Fibroblast of villous mesenchyme (primary cell): ENCODE data around the gene PLEKHG4B. TPM values are rescaled to one million over a fixed set of nuclear protein-coding genes. Genes with fewer than 3 reads are reported as not detected.

Source experiments
- DNase-seq: peaks from one replicate; pipeline ENCODE4 v3.0.0-alpha.2; 2010; ENCODE audit warnings: low read depth
- H3K4me3 ChIP-seq: 2 replicates; pipeline ENCODE4 v1.5.1; 2011; ENCODE audit warnings: low read depth, mild to moderate bottlenecking, low read length
- CTCF ChIP-seq: IDR thresholded peaks from 2 replicates; pipeline ENCODE4 v1.5.1; 2012; ENCODE audit warnings: low read depth, mild to moderate bottlenecking, low read length; ENCODE audit not compliant: insufficient read depth
- total RNA-seq: library from RNA; depleted of rRNA; stranded (reverse); fragments of >200 nt; gene quantifications from 2 replicates; pipeline ENCODE4 v1.2.3, GENCODE V29; 2012

The PLEKHG4B gene
- total RNA-seq, 1 donor: under 0.01 TPM

GRCh38 chr5:204001-204400, 112.0 kb downstream of the PLEKHG4B start:
- TF ChIP-seq CTCF: no peak
- DNase-seq: no peak
- H3K4me3 ChIP-seq: no peak overlapping the region

GRCh38 chr5:204462-204861, 112.5 kb downstream of the PLEKHG4B start:
- DNase-seq: no peak
- no peak for TF ChIP-seq CTCF

GRCh38 chr5:204966-205670, 113.2 kb downstream of the PLEKHG4B start:
- TF ChIP-seq CTCF: no peak
- no peak overlapping the region for H3K4me3 ChIP-seq
- DNase-seq: no peak

More at GRCh38 chr5:204462-204861, 112.5 kb downstream of the PLEKHG4B start:
- H3K4me3 ChIP-seq: no peak overlapping the region

GRCh38 chr5:206406-206805, 114.4 kb downstream of the PLEKHG4B start:
- no peak overlapping the region for H3K4me3 ChIP-seq
- DNase-seq: peak; percentile 25
- TF ChIP-seq CTCF: no peak

- no peak for TF ChIP-seq CTCF
- no peak for DNase-seq
- no peak overlapping the region for H3K4me3 ChIP-seq
Measured at GRCh38 chr5:206927-207536, 115.1 kb downstream of the PLEKHG4B start.

GRCh38 chr5:207599-207998, 115.6 kb downstream of the PLEKHG4B start:
- no peak for DNase-seq
- no peak overlapping the region for H3K4me3 ChIP-seq
- TF ChIP-seq CTCF: no peak
